Peyer's patch (tissue), 4 donors: ENCODE data around the gene FGF1. TPM values are rescaled to one million over a fixed set of nuclear protein-coding genes. Genes with fewer than 3 reads are reported as not detected.

Experiments used
- DNase-seq, 3 donors: peaks; one replicate each; pipeline ENCODE4 v3.0.0-alpha.2; 2017 to 2019
- H3K27ac ChIP-seq, 4 donors: fragments of 200-600 bp; sonication (generic); one replicate each; pipeline ENCODE4 v1.5.1; 2016 to 2019
- H3K27me3 ChIP-seq, 2 donors: fragments of 200-600 bp; sonication (generic); one replicate each; pipeline ENCODE4 v1.5.1; 2019
- H3K36me3 ChIP-seq, 3 donors: fragments of 200-600 bp; sonication (generic); one replicate each; pipeline ENCODE4 v1.5.1; 2016 to 2019
- H3K4me1 ChIP-seq, 4 donors: fragments of 200-600 bp; sonication (generic); one replicate each; pipeline ENCODE4 v1.5.1; 2016 to 2019
- H3K4me3 ChIP-seq, 4 donors: fragments of 200-600 bp; sonication (generic); 1 replicate in 3 of 4; 2 replicates in 1 of 4; pipeline ENCODE4 v1.5.1; 2016 to 2019; ENCODE audit warnings: mild to moderate bottlenecking in 1 of 4
- H3K9me3 ChIP-seq, 4 donors: fragments of 200-600 bp; sonication (generic); one replicate each; pipeline ENCODE4 v1.5.1; 2016 to 2019; ENCODE audit warnings: mild to moderate bottlenecking in 1 of 4
- POLR2A ChIP-seq, 2 donors: fragments of 450-650 bp; IDR thresholded peaks; one replicate each; pipeline ENCODE4 v1.5.1; 2017; ENCODE audit warnings: antibody characterized with exemption in 2 of 2, mild to moderate bottlenecking in 2 of 2, moderate library complexity in 2 of 2
- total RNA-seq, 4 donors: library from RNA; depleted of rRNA; stranded (reverse); fragments of >200 nt; gene quantifications; one replicate each; pipeline ENCODE4 v1.1.0, GENCODE V29; 2016
- TF ChIP-seq, protein P1 (sequence below), 6 experiments: fragments of 450-650 bp in 4 of 6; fragments of 200-600 bp in 2 of 6; sonication (generic) in 1 of 6; IDR thresholded peaks; one replicate each; pipeline ENCODE4 v1.5.1; 2017 to 2019; ENCODE audit warnings: antibody characterized with exemption in 6 of 6, mild to moderate bottlenecking in 3 of 6, moderate library complexity in 1 of 6

The FGF1 gene
- total RNA-seq, 4 donors from 2014 or later, result not detected

DNA sequence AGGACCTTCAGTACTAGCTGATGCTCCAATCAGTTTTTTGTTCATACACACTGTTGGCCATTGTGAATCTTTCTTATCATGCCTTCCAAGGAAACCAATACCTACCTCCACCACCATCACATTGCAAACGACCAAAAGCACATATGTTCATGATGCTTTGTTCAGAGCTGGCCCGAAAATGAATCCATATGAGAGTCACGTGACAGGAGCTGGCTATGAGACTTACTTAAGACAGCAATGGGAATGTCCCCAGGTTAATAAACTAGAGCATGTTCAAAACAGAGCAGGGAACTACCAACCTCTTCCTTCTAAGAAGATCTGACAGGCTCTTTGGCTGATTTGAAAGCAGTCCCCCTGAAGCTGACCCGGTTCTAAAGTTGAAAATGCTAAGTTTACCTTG is 93.5 kb downstream of the FGF1 start:
- Histone ChIP-seq H3K36me3 (no peaks in the 10 kb centered on the region), H3K27me3 (no peaks in the 10 kb centered on the region), H3K4me3 (no peak overlapping the region), H3K9me3 (no peaks in the 10 kb centered on the region), H3K4me1 (no peaks in the 10 kb centered on the region), H3K27ac (no peak overlapping the region)
- TF ChIP-seq POLR2A (IDR thresholded peaks at IDR 0.05), result no peak
- TF ChIP-seq, protein P1, sequence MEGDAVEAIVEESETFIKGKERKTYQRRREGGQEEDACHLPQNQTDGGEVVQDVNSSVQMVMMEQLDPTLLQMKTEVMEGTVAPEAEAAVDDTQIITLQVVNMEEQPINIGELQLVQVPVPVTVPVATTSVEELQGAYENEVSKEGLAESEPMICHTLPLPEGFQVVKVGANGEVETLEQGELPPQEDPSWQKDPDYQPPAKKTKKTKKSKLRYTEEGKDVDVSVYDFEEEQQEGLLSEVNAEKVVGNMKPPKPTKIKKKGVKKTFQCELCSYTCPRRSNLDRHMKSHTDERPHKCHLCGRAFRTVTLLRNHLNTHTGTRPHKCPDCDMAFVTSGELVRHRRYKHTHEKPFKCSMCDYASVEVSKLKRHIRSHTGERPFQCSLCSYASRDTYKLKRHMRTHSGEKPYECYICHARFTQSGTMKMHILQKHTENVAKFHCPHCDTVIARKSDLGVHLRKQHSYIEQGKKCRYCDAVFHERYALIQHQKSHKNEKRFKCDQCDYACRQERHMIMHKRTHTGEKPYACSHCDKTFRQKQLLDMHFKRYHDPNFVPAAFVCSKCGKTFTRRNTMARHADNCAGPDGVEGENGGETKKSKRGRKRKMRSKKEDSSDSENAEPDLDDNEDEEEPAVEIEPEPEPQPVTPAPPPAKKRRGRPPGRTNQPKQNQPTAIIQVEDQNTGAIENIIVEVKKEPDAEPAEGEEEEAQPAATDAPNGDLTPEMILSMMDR (IDR thresholded peaks at IDR 0.05), result no peak
- DNase-seq, result no peak

DNA sequence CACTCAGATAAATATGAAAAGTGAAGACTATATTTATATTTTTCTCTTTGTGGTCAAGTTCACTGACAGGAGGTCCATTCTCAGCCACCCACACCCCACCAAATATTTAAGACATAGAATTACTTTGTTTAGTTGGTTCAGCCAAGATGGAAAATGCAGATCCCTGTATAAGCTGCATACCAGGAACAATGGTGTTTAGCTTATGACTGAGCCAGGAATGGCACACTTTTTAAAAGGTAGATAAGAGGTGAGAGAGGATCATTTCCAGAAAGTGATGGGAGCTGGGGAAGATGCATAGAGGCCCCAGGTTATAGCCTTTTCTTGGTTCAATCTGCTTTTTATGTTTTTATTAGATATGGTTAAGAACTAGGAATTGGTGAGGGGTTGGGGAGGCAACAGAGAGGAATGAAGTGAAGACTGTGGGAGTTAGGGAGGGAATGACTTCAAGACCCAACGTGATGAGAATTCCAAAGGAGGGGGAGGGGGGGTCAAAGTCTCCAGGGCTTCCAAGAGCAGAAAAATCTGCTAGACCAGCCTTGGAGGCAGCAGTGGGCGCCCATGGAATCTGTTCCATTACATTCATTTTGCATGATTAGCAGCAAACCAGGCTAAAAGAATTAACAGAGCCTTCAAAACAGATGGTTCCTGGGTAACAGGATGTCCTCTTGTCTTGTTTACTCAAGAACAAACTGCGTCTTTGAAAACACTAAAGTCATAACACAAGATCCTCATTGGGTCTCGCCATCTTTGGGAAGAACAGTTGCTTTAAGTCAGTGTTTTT is 95.2 kb downstream of the FGF1 start:
- TF ChIP-seq, protein P1 (IDR thresholded peaks at IDR 0.05), result no peak
- no peaks in the 10 kb centered on the region for H3K27me3 ChIP-seq
- no peak for DNase-seq
- no peaks in the 10 kb centered on the region for H3K9me3 ChIP-seq
- H3K27ac ChIP-seq, result peak overlapping the region in 2 of 4 donors; percentile 44 to 67
- H3K4me3 ChIP-seq, result no peak overlapping the region
- no peaks in the 10 kb centered on the region for H3K4me1 ChIP-seq
- H3K36me3 ChIP-seq, result no peaks in the 10 kb centered on the region

DNA sequence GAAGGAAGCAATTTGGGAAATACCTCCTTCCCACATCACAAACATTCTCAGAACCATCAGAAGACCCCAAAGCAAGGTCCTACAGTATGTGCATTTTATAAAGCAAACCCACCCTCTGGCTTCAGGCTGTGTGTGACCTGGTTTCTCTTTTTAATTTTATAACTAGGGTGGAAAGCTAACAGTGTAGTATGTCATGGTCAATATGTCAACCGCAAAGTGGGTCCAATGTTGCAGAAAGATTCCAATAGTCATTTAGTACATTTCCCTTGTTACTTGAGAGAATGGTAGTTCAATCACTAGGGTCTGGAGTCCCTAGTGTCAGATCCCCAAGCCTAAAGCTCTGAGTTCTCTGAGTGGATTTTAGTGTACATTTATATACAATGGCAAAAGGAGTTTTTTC is 96.2 kb downstream of the FGF1 start:
- no peak for TF ChIP-seq POLR2A (IDR thresholded peaks at IDR 0.05)
- TF ChIP-seq, protein P1 (IDR thresholded peaks at IDR 0.05), result no peak
- Histone ChIP-seq H3K4me1 (no peaks in the 10 kb centered on the region), H3K27me3 (no peaks in the 10 kb centered on the region), H3K9me3 (no peaks in the 10 kb centered on the region), H3K4me3 (no peak overlapping the region), H3K27ac (peak overlapping the region in 1 of 4 donors; percentile 67), H3K36me3 (no peaks in the 10 kb centered on the region)
- no peak for DNase-seq

DNA sequence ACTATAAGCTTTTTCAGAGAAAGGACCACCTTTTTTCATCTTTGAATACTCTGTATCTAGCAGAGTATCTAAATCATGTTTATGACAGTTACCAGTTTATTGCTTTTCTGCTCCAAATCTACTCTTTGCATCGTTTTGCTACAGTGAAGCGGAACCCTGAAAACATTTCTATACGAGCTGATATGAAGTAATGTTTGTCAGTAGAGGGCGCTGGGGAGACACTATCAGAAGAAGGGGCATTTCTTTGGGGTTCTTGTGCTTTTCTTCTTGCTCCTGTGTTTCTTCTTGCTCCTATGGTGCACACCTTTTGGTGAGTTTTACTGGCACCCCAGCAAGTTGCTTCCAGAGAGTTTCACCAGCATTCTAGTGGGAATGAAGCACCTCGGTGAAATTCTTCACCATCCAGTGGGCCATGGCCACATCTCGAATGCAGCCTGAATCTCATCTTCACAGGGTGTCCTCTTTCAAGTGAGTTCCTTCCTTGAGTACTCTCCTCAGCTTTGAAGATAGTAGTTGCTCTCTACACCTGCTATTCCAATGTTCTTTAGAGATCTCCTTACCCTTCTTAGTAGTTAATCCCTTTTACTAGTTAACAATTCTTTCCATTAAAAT is 98.4 kb downstream of the FGF1 start:
- TF ChIP-seq, protein P1 (IDR thresholded peaks at IDR 0.05), result peak in 4 of 6 experiments; percentile 8 to 36 (median 22)
- TF ChIP-seq POLR2A (IDR thresholded peaks at IDR 0.05), result no peak

DNA sequence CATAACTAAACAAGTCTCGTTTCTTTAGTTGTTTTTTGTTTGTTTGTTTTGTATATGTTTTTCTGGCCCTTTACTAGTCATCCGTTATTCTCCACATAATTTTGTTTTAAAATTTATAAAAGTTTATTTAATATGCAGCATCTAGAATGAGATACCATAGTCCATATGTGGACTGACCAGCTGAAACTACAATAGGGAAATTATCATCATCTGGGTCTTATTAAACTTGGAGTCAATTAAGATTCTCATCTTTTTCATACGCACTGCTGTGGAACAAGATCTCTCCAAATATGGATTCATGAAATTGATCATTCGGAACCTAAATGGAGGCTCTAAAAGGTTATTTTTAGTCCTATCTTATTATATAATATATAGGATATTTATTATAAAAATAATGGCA is 99.3 kb downstream of the FGF1 start:
- DNase-seq, result no peak
- Histone ChIP-seq H3K36me3 (no peaks in the 10 kb centered on the region), H3K27ac (no peak overlapping the region), H3K9me3 (no peaks in the 10 kb centered on the region), H3K4me1 (no peaks in the 10 kb centered on the region), H3K27me3 (no peaks in the 10 kb centered on the region), H3K4me3 (no peak overlapping the region)
- TF ChIP-seq, protein P1 (IDR thresholded peaks at IDR 0.05), result no peak
- TF ChIP-seq POLR2A (IDR thresholded peaks at IDR 0.05), result no peak

More for the DNA sequence above, 98.4 kb downstream of the FGF1 start:
- no peak for DNase-seq
- H3K4me3 ChIP-seq, result no peak overlapping the region
- H3K4me1 ChIP-seq, result no peaks in the 10 kb centered on the region
- no peaks in the 10 kb centered on the region for H3K27me3 ChIP-seq
- no peaks in the 10 kb centered on the region for H3K9me3 ChIP-seq
- no peaks in the 10 kb centered on the region for H3K36me3 ChIP-seq
- H3K27ac ChIP-seq, result no peak overlapping the region
